GM12878 (cell line): ENCODE measurements around the gene TEX9. TPM values are rescaled to one million over a fixed set of nuclear protein-coding genes. Genes with fewer than 3 reads are reported as not detected.

Experiments used
- ATAC-seq: fragments of 200-7000 bp; cut with Tn5 transposase; 3 replicates; pipeline ENCODE4 v1.9.1; 2020; ENCODE audit warnings: mild to moderate bottlenecking, moderate library complexity
- BruUV-seq: library from RNA; stranded (reverse); fragments of 400-500 nt; replicated peaks from 2 replicates; lab custom pipeline; 2021; lab: Mats Ljungman, UMichigan
- CTCF ChIA-PET: fragments of 300-600 bp; sonication (Branson Sonifier 250); formaldehyde crosslinking; extraction: SDS; loops from one replicate; lab custom pipeline; 2021; ENCODE audit warnings: inconsistent platforms; lab: Yijun Ruan, JAX
- POLR2A ChIA-PET: fragments of 350-600 bp; formaldehyde crosslinking; extraction: SDS; loops from one replicate; lab custom pipeline; 2021; ENCODE audit warnings: inconsistent platforms; lab: Charles Lee
- RAD21 ChIA-PET: fragments of 300-600 bp; sonication (Branson Sonifier 250); formaldehyde crosslinking; loops from one replicate; lab custom pipeline; 2023; ENCODE audit warnings: antibody characterized with exemption; ENCODE audit not compliant: unreplicated experiment; lab: Charles Lee
- SMC1A ChIA-PET: fragments of 300-600 bp; sonication (Branson Sonifier 250); formaldehyde crosslinking; loops from one replicate; lab custom pipeline; 2023; ENCODE audit not compliant: unreplicated experiment, uncharacterized antibody; lab: Charles Lee
- DNase-seq: peaks from one replicate; pipeline ENCODE4 v3.0.0-alpha.2; 2011; ENCODE audit warnings: low read depth, low spot score
- FAIRE-seq: peaks from 3 replicates; lab custom pipeline; 2011; peaks lifted over from hg19 to GRCh38; lab: Jason Lieb, UNC
- H2AFZ ChIP-seq: 2 replicates; pipeline ENCODE4 v1.6.0; 2011; ENCODE audit warnings: low read depth, low read length, control low read depth; ENCODE audit not compliant: control insufficient read depth
- H3K27ac ChIP-seq: 2 replicates; pipeline ENCODE4 v1.5.1; 2011; ENCODE audit warnings: control low read depth; ENCODE audit not compliant: control insufficient read depth, insufficient read depth
- H3K27me3 ChIP-seq, 2 experiments: replicated peaks in 1 of 2; 2 replicates each; pipeline versions ENCODE4 v1.6.0 to v1.6.1; 2011; ENCODE audit warnings: low read length in 1 of 2; ENCODE audit not compliant: control insufficient read depth in 2 of 2, insufficient read depth in 2 of 2
- H3K36me3 ChIP-seq, 2 experiments: 2 replicates each; pipeline ENCODE4 v1.5.1; 2011; ENCODE audit warnings: low read length in 1 of 2; ENCODE audit not compliant: control insufficient read depth in 2 of 2, insufficient read depth in 2 of 2
- H3K4me1 ChIP-seq: 2 replicates; pipeline ENCODE4 v1.6.1; 2011; ENCODE audit warnings: mild to moderate bottlenecking, low read length, moderate library complexity, mixed read lengths; ENCODE audit not compliant: control insufficient read depth, insufficient read depth
- H3K4me2 ChIP-seq: 2 replicates; pipeline ENCODE4 v1.6.0; 2011; ENCODE audit warnings: control low read depth; ENCODE audit not compliant: control insufficient read depth, insufficient read depth
- H3K4me3 ChIP-seq: fragments of 200-600 bp; sonication (generic); 2 replicates; pipeline ENCODE4 v1.5.1; 2016
- H3K79me2 ChIP-seq: 2 replicates; pipeline ENCODE4 v1.6.0; 2011; ENCODE audit warnings: low read length; ENCODE audit not compliant: control insufficient read depth, insufficient read depth
- H3K9ac ChIP-seq: 2 replicates; pipeline ENCODE4 v1.8.0; 2011; ENCODE audit warnings: low read length, control low read depth, mixed read lengths; ENCODE audit not compliant: control insufficient read depth, insufficient read depth
- H3K9me3 ChIP-seq: replicated peaks from 3 replicates; pipeline ENCODE4 v1.5.1; 2011; ENCODE audit warnings: mild to moderate bottlenecking, low read length; ENCODE audit not compliant: control insufficient read depth, insufficient read depth
- H4K20me1 ChIP-seq: 2 replicates; pipeline ENCODE4 v1.6.0; 2011; ENCODE audit not compliant: control insufficient read depth, insufficient read depth
- EGR1 ChIP-seq, 2 experiments: IDR thresholded peaks; 1 replicate in 1 of 2; 2 replicates in 1 of 2; pipeline ENCODE4 v1.6.1; 2011 to 2012; ENCODE audit warnings: low read depth in 2 of 2, low read length in 2 of 2, borderline replicate concordance in 1 of 2, mild to moderate bottlenecking in 1 of 2, moderate library complexity in 1 of 2
- GATAD2B ChIP-seq: fragments of 450-650 bp; conservative IDR thresholded peaks from 2 replicates; pipeline ENCODE4 v1.6.1; 2017; ENCODE audit warnings: low read depth, mild to moderate bottlenecking, moderate library complexity
- KDM1A ChIP-seq: fragments of 200-600 bp; sonication (generic); IDR thresholded peaks from 2 replicates; pipeline ENCODE4 v1.6.1; 2016; ENCODE audit warnings: borderline replicate concordance
- MYC ChIP-seq: IDR thresholded peaks from 2 replicates; pipeline ENCODE4 v1.6.1; 2011; ENCODE audit warnings: mild to moderate bottlenecking, low read length, moderate library complexity, inconsistent platforms; ENCODE audit not compliant: insufficient read depth, insufficient replicate concordance, insufficient read length, severe bottlenecking
- RB1 ChIP-seq: fragments of 450-650 bp; formaldehyde crosslinking; IDR thresholded peaks from 2 replicates; pipeline ENCODE4 v1.6.1; 2017; ENCODE audit warnings: mild to moderate bottlenecking, borderline replicate concordance
- WGBS: methylation state at CpG from one replicate; pipeline ENCODE4 v1.1.6; 2016; ENCODE audit warnings: low lambda C conversion rate; ENCODE audit not compliant: insufficient replicate concordance, insufficient coverage; ENCODE audit errors: missing lambda C conversion rate; 5-methylcytosine and 5-hydroxymethylcytosine counted together
- in situ Hi-C: fragments of 300-500 bp; cut with MboI; formaldehyde crosslinking; loops from 9 replicates; pipeline ENCODE4 v1.14.3; 2018; ENCODE audit warnings: mixed read lengths
- intact Hi-C: fragments of 100-400 bp; cut with micrococcal nuclease; formaldehyde crosslinking; loops from one replicate; pipeline ENCODE4 v1.14.2; 2022; ENCODE audit not compliant: unreplicated experiment
- polyA plus RNA-seq, 11 experiments: library from polyadenylated mRNA; depleted of rRNA in 4 of 11; unstranded in 6 of 11; stranded (reverse) in 5 of 11; fragments of >200 nt; fragmentation: Nextera tagmentation in 4 of 11; fragmentation: Illumina TruSeq in 1 of 11; extraction: Ambion mirVana in 4 of 11; extraction: Trizol in 1 of 11; gene quantifications; 1 replicate in 1 of 11; 2 replicates in 10 of 11; pipeline versions ENCODE4 v1.2.1 to v1.2.3, GENCODE V29; 2011 to 2016; ENCODE audit warnings: inconsistent platforms in 2 of 11, missing spikeins in 2 of 11, low read depth in 1 of 11
- total RNA-seq, 4 experiments: library from RNA; depleted of rRNA in 3 of 4; stranded (reverse); fragments of >200 nt in 3 of 4; fragmentation: Illumina TruSeq in 1 of 4; extraction: Trizol in 1 of 4; gene quantifications; 2 replicates each; pipeline versions ENCODE4 v1.2.1 to v1.2.3, GENCODE V29; 2013 to 2021
- TF ChIP-seq, protein P1 (sequence below): fragments of 450-650 bp; IDR thresholded peaks from 2 replicates; pipeline ENCODE4 v1.6.1; 2017; ENCODE audit warnings: mild to moderate bottlenecking, low read depth, inconsistent platforms; ENCODE audit not compliant: poor library complexity, severe bottlenecking
- TF ChIP-seq, protein P2 (sequence below): IDR thresholded peaks from 2 replicates; pipeline ENCODE4 v1.6.1; 2012; ENCODE audit warnings: low read length, inconsistent platforms
- TF ChIP-seq, protein P3 (sequence below): fragments of 450-650 bp; IDR thresholded peaks from 2 replicates; pipeline ENCODE4 v1.6.1; 2018; ENCODE audit warnings: mild to moderate bottlenecking, low read depth, moderate library complexity; ENCODE audit not compliant: partially characterized antibody

TEX9 gene
- total and polyA plus RNA-seq, 10 of the 15 experiments (the other 5 are each of a cell fraction or from before 2014, with no cell fraction given): 9.0 to 155 (median 70.0) TPM

DNA sequence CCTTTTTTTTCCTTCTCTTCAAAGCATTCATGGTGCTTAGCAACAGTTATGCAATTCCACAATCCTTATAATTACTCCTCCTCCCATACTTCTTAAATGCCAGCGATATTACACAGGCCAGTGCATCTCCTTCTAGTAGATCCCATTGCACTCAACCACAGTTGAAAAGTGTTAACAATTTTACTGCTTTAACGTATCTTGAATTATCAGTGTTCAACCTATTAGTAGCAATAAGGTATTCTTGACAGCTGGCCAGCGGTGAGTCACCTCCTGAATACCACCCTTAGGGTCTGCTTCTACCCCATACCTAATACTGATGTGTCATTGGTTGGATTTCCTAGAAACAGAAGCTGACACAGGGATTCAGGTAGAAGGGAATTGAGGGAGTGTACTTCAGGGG lies 24.0 kb upstream of the TEX9 start (continued):
- TF ChIP-seq EGR1 (IDR thresholded peaks at IDR 0.05; ENCODE audit: borderline replicate concordance in 1 of 2, low read depth in 2 of 2, low read length in 2 of 2): no peak
- no peak for TF ChIP-seq RB1
- no peak for TF ChIP-seq GATAD2B
- TF ChIP-seq, protein P1, sequence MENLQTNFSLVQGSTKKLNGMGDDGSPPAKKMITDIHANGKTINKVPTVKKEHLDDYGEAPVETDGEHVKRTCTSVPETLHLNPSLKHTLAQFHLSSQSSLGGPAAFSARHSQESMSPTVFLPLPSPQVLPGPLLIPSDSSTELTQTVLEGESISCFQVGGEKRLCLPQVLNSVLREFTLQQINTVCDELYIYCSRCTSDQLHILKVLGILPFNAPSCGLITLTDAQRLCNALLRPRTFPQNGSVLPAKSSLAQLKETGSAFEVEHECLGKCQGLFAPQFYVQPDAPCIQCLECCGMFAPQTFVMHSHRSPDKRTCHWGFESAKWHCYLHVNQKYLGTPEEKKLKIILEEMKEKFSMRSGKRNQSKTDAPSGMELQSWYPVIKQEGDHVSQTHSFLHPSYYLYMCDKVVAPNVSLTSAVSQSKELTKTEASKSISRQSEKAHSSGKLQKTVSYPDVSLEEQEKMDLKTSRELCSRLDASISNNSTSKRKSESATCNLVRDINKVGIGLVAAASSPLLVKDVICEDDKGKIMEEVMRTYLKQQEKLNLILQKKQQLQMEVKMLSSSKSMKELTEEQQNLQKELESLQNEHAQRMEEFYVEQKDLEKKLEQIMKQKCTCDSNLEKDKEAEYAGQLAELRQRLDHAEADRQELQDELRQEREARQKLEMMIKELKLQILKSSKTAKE: no peak

DNA sequence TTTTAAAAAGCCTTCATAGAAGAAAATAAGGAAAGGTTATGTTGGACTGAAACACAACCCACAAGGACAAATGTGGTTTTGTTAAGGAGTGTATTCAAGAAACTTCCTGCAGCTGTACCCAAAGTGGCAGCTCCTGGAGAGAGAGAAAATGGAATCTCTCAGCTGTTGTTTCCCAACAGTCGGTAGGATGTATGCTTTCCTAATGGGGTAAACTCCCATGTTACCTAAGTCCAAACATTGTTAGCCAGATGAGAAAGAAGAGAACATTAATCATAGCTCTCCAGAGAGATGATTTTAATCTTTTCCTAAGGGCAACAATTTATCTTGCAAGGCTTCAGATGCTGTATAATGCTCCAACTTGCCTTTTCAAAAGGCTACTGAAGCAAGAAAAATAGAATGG lies 22.6 kb upstream of the TEX9 start:
- H3K79me2 ChIP-seq: no peaks in the 10 kb centered on the region
- DNase-seq (no peak), ATAC-seq (no peak), FAIRE-seq (no peak)
- H2AFZ ChIP-seq: no peak overlapping the region
- in situ Hi-C loops (no loop called here), intact Hi-C loops (no loop called here)
- BruUV-seq: no TSS peak
- ChIA-PET SMC1A (no interaction called here), CTCF (no interaction called here), RAD21 (no interaction called here), POLR2A (no interaction called here)
- H3K36me3 ChIP-seq: no peaks in the 10 kb centered on the region
- TF ChIP-seq, protein P2, sequence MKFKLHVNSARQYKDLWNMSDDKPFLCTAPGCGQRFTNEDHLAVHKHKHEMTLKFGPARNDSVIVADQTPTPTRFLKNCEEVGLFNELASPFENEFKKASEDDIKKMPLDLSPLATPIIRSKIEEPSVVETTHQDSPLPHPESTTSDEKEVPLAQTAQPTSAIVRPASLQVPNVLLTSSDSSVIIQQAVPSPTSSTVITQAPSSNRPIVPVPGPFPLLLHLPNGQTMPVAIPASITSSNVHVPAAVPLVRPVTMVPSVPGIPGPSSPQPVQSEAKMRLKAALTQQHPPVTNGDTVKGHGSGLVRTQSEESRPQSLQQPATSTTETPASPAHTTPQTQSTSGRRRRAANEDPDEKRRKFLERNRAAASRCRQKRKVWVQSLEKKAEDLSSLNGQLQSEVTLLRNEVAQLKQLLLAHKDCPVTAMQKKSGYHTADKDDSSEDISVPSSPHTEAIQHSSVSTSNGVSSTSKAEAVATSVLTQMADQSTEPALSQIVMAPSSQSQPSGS: no peak
- TF ChIP-seq MYC (no peak), KDM1A (no peak)
- TF ChIP-seq, protein P3, sequence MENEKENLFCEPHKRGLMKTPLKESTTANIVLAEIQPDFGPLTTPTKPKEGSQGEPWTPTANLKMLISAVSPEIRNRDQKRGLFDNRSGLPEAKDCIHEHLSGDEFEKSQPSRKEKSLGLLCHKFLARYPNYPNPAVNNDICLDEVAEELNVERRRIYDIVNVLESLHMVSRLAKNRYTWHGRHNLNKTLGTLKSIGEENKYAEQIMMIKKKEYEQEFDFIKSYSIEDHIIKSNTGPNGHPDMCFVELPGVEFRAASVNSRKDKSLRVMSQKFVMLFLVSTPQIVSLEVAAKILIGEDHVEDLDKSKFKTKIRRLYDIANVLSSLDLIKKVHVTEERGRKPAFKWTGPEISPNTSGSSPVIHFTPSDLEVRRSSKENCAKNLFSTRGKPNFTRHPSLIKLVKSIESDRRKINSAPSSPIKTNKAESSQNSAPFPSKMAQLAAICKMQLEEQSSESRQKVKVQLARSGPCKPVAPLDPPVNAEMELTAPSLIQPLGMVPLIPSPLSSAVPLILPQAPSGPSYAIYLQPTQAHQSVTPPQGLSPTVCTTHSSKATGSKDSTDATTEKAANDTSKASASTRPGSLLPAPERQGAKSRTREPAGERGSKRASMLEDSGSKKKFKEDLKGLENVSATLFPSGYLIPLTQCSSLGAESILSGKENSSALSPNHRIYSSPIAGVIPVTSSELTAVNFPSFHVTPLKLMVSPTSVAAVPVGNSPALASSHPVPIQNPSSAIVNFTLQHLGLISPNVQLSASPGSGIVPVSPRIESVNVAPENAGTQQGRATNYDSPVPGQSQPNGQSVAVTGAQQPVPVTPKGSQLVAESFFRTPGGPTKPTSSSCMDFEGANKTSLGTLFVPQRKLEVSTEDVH: no peak
- H3K4me2 ChIP-seq: no peak overlapping the region
- H3K9ac ChIP-seq: no peak overlapping the region
- H3K4me1 ChIP-seq: no peaks in the 10 kb centered on the region
- 93% methylated on average over 1 of the region's 1 CpG for WGBS
- no peaks in the 10 kb centered on the region for H3K9me3 ChIP-seq
- no peaks in the 10 kb centered on the region for H4K20me1 ChIP-seq
- no peak overlapping the region for H3K27ac ChIP-seq
- H3K27me3 ChIP-seq: no peaks in the 10 kb centered on the region
- no peak overlapping the region for H3K4me3 ChIP-seq
